T-helper 2 cell treated with Interferon-gamma antibody and Interleukin-4, amounts not matched to agents 100 ng/mL and 5 ng/mL, for 36 hours (primary cell): Measurements from ENCODE around the gene MYPN. TPM values are rescaled to one million over a fixed set of nuclear protein-coding genes. Genes with fewer than 3 reads are reported as not detected.

Experiments used
- intact Hi-C: fragments of 100-400 bp; cut with micrococcal nuclease; formaldehyde crosslinking; loops from one replicate; pipeline ENCODE4 v1.15.1; 2023
- total RNA-seq: library from RNA; stranded (reverse); gene quantifications from 2 replicates; pipeline ENCODE4 v1.2.3, GENCODE V29; 2022

Gene MYPN
- total RNA-seq, 1 donor from 2014 or later = not detected

DNA sequence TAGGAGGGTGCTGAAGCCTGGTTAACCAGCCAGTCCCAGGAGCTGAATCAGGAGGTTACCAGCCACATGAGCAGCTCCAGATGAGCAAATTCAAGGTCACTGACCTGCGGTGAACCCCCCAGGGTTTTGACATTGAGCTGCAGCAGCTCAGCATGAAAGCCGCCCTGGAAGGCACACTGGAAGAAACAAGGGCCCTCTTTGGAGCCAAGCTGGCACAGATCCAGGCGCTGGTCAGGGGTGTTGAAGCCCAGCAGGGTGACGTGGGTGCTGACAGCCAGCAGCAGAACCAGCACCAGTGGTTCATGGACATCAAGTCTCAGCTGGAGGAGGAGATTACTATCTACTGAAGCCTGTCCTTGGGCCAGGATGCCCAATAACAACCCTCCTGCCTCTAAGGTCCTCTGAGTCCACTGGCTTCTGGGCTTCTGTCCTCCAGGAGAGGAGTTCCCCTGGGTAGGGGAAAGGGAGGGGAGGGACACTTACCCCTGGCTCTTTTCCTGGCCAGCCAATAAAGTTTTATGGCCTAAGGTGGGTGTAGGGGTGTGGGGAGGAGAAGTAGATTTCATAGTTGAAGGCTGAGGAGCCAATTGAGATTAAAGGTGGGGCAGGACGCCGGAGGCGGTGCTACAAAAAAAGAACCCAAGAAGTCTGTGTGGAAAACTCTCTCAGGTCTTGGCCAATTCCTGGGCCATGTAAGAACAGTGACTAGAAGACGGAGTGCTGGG is 152.0 kb downstream of the MYPN start:
- intact Hi-C loops = no loop called here

Other genes starting within 250 kb of the MYPN start
- gene SIRT1, start 224.8 kb upstream of the MYPN start, total RNA-seq = 24.5 and 24.9 TPM in 2 replicates
- 58.7 and 60.2 TPM in 2 replicates for gene HERC4, start 34.2 kb upstream of the MYPN start, total RNA-seq
- not detected in 2 replicates for gene ATOH7, start 122.6 kb downstream of the MYPN start, total RNA-seq
- gene HNRNPH3, start 222.6 kb downstream of the MYPN start, total RNA-seq = 122 and 125 TPM in 2 replicates
- gene PBLD, start 223.4 kb downstream of the MYPN start, total RNA-seq = 1.0 and 1.5 TPM in 2 replicates